ENCODE data around the gene GNGT1.

GNGT1 gene

GRCh38 chr7:93923296-93923695 is 16.9 kb downstream of the GNGT1 start:
- DNase-seq (ENCODE audit: low read depth), result no peak
- in situ Hi-C loops (cut with HindIII; ENCODE audit: low sequenced_read_pairs), result loop anchor here (5.0 kb wide), 1 partner anchor 79 kb away; the partner anchor contains the start of gene BET1
- peak overlapping the region; percentile 71 for H3K4me3 ChIP-seq (ENCODE audit: low read depth, low read length)
- TF ChIP-seq, protein P1, sequence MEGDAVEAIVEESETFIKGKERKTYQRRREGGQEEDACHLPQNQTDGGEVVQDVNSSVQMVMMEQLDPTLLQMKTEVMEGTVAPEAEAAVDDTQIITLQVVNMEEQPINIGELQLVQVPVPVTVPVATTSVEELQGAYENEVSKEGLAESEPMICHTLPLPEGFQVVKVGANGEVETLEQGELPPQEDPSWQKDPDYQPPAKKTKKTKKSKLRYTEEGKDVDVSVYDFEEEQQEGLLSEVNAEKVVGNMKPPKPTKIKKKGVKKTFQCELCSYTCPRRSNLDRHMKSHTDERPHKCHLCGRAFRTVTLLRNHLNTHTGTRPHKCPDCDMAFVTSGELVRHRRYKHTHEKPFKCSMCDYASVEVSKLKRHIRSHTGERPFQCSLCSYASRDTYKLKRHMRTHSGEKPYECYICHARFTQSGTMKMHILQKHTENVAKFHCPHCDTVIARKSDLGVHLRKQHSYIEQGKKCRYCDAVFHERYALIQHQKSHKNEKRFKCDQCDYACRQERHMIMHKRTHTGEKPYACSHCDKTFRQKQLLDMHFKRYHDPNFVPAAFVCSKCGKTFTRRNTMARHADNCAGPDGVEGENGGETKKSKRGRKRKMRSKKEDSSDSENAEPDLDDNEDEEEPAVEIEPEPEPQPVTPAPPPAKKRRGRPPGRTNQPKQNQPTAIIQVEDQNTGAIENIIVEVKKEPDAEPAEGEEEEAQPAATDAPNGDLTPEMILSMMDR (IDR thresholded peaks at IDR 0.05; ENCODE audit: low read depth, low read length, missing control alignments), result no peak

DNA sequence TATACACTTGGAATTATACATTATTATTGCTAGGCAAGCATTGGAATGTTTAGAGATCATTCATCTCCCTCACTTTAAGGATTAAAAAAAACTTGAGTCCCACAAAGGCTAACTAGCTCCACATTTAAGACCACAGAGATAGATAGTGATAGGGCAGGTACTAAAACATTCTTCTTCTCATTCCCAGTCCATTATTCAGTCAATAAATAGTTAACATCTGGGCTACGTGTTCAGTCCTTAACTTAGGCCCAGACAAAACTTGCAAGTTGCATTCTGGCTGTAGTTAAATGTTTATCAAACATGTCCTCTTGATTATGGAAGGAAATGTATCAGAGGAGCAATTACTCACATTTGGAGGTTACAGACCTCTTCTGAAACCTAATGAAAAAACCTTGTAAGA is 17.6 kb downstream of the GNGT1 start:
- TF ChIP-seq, protein P1 (IDR thresholded peaks at IDR 0.05; ENCODE audit: low read depth, low read length, missing control alignments), result no peak
- peak overlapping the region; percentile 71 for H3K4me3 ChIP-seq (ENCODE audit: low read depth, low read length)
- in situ Hi-C loops (cut with HindIII; ENCODE audit: low sequenced_read_pairs), result loop anchor here (5.0 kb wide), 1 partner anchor 78 kb away; the partner anchor contains the start of gene BET1
- no peak for DNase-seq (ENCODE audit: low read depth)

DNA sequence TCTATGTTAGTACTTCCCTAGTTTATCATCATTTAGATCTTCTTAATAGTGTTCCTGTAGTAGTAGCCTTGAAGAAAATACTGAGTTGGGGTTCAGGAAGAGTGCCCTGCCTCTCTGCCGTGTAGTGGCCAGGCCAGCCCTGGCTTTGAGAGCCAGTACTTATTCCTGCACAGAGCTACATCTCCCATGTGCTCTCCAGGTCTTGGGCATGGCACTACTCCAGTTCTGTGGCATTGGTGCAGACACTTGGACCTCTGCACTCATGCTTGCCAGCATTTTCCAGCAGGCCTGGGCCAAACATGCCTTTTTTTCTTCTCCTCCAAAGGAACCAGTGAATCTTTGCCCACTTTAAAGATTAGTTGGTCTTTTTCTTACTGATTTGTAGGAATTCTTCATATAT is 20.4 kb downstream of the GNGT1 start:
- DNase-seq (ENCODE audit: low read depth), result no peak
- no peak overlapping the region for H3K4me3 ChIP-seq (ENCODE audit: low read depth, low read length)
- in situ Hi-C loops (cut with HindIII; ENCODE audit: low sequenced_read_pairs), result no loop called here
- TF ChIP-seq, protein P1 (IDR thresholded peaks at IDR 0.05; ENCODE audit: low read depth, low read length, missing control alignments), result no peak

DNA sequence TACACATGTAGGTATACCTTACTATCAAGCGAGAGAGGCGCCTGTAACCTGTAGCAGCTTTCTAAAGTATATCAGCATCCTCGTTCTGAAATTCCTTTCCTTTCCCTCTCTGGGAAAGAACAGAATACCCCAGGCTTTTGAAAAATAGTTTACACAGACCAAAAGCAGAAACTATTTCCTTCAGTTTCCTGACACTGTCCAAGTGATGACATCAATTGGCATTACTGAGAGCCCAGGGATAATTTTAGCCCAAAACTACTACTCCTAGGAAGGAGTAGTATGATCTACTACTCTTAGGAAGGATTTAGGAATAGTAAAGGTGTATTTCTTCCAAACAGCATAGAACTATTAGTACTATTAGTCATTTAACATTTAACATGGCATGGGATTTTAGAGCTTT is 21.2 kb downstream of the GNGT1 start:
- TF ChIP-seq, protein P1 (IDR thresholded peaks at IDR 0.05; ENCODE audit: low read depth, low read length, missing control alignments), result no peak
- H3K4me3 ChIP-seq (ENCODE audit: low read depth, low read length), result no peak overlapping the region
- in situ Hi-C loops (cut with HindIII; ENCODE audit: low sequenced_read_pairs), result no loop called here
- no peak for DNase-seq (ENCODE audit: low read depth)

- DNase-seq (ENCODE audit: low read depth), result no peak
- in situ Hi-C loops (cut with HindIII; ENCODE audit: low sequenced_read_pairs), result no loop called here
- no peak overlapping the region for H3K4me3 ChIP-seq (ENCODE audit: low read depth, low read length)
- TF ChIP-seq, protein P1 (IDR thresholded peaks at IDR 0.05; ENCODE audit: low read depth, low read length, missing control alignments), result no peak
These were observed 25.3 kb downstream of the GNGT1 start for GRCh38 chr7:93931655-93932054.

GRCh38 chr7:93933156-93933555 is 26.8 kb downstream of the GNGT1 start:
- no peak for DNase-seq (ENCODE audit: low read depth)
- TF ChIP-seq, protein P1 (IDR thresholded peaks at IDR 0.05; ENCODE audit: low read depth, low read length, missing control alignments), result no peak
- in situ Hi-C loops (cut with HindIII; ENCODE audit: low sequenced_read_pairs), result no loop called here
- no peak overlapping the region for H3K4me3 ChIP-seq (ENCODE audit: low read depth, low read length)

- no peak for DNase-seq (ENCODE audit: low read depth)
- in situ Hi-C loops (cut with HindIII; ENCODE audit: low sequenced_read_pairs), result no loop called here
- H3K4me3 ChIP-seq (ENCODE audit: low read depth, low read length), result no peak overlapping the region
- TF ChIP-seq, protein P1 (IDR thresholded peaks at IDR 0.05; ENCODE audit: low read depth, low read length, missing control alignments), result no peak
These were observed 28.7 kb downstream of the GNGT1 start for GRCh38 chr7:93935102-93935501.
